ENCODE results near the gene TBC1D13.

TBC1D13 gene

GRCh38 chr9:128798896-128799295 lies 11.8 kb downstream of the TBC1D13 start:
- no peak overlapping the region for H3K4me3 ChIP-seq (replicated peaks in 1 of 2; ENCODE audit: low read depth in 2 of 2, low read length in 2 of 2)
- no peak for DNase-seq (ENCODE audit: low read depth in 2 of 2)
- TF ChIP-seq CTCF (IDR thresholded peaks at IDR 0.05; ENCODE audit: low read depth, low read length) = no peak

- H3K4me3 ChIP-seq (replicated peaks in 1 of 2; ENCODE audit: low read depth in 2 of 2, low read length in 2 of 2) = no peak overlapping the region
- TF ChIP-seq CTCF (IDR thresholded peaks at IDR 0.05; ENCODE audit: low read depth, low read length) = no peak
- no peak for DNase-seq (ENCODE audit: low read depth in 2 of 2)
Observed at GRCh38 chr9:128800061-128800460, 13.0 kb downstream of the TBC1D13 start.

- H3K4me3 ChIP-seq (replicated peaks in 1 of 2; ENCODE audit: low read depth in 2 of 2, low read length in 2 of 2) = no peak overlapping the region
- no peak for TF ChIP-seq CTCF (IDR thresholded peaks at IDR 0.05; ENCODE audit: low read depth, low read length)
- DNase-seq (ENCODE audit: low read depth in 2 of 2) = no peak
Observed at GRCh38 chr9:128802482-128802881, 15.4 kb downstream of the TBC1D13 start.

GRCh38 chr9:128805661-128806060 lies 18.6 kb downstream of the TBC1D13 start:
- DNase-seq (ENCODE audit: low read depth in 2 of 2) = no peak
- H3K4me3 ChIP-seq (replicated peaks in 1 of 2; ENCODE audit: low read depth in 2 of 2, low read length in 2 of 2) = no peak overlapping the region
- TF ChIP-seq CTCF (IDR thresholded peaks at IDR 0.05; ENCODE audit: low read depth, low read length) = no peak

GRCh38 chr9:128807827-128808226 lies 20.8 kb downstream of the TBC1D13 start:
- no peak for TF ChIP-seq CTCF (IDR thresholded peaks at IDR 0.05; ENCODE audit: low read depth, low read length)
- no peak overlapping the region for H3K4me3 ChIP-seq (replicated peaks in 1 of 2; ENCODE audit: low read depth in 2 of 2, low read length in 2 of 2)
- no peak for DNase-seq (ENCODE audit: low read depth in 2 of 2)

- no peak for DNase-seq (ENCODE audit: low read depth in 2 of 2)
- no peak for TF ChIP-seq CTCF (IDR thresholded peaks at IDR 0.05; ENCODE audit: low read depth, low read length)
- no peak overlapping the region for H3K4me3 ChIP-seq (replicated peaks in 1 of 2; ENCODE audit: low read depth in 2 of 2, low read length in 2 of 2)
Observed at GRCh38 chr9:128808543-128808942, 21.5 kb downstream of the TBC1D13 start.

GRCh38 chr9:128809036-128809599 lies 22.1 kb downstream of the TBC1D13 start:
- DNase-seq (ENCODE audit: low read depth in 2 of 2) = no peak
- H3K4me3 ChIP-seq (replicated peaks in 1 of 2; ENCODE audit: low read depth in 2 of 2, low read length in 2 of 2) = no peak overlapping the region
- TF ChIP-seq CTCF (IDR thresholded peaks at IDR 0.05; ENCODE audit: low read depth, low read length) = no peak
